Esophagus squamous epithelium (tissue), 4 donors: ENCODE data around the gene PTPRC.

Experiments used
- CTCF ChIP-seq, 6 experiments: fragments of 450-650 bp in 4 of 6; fragments of 200-600 bp in 2 of 6; sonication (generic) in 2 of 6; IDR thresholded peaks; one replicate each; pipeline ENCODE4 v1.5.1; 2016 to 2019; ENCODE audit warnings: antibody characterized with exemption in 6 of 6, mild to moderate bottlenecking in 4 of 6, moderate library complexity in 4 of 6
- POLR2A ChIP-seq, 4 donors: fragments of 450-650 bp; IDR thresholded peaks; one replicate each; pipeline ENCODE4 v1.6.1; 2017; ENCODE audit warnings: antibody characterized with exemption in 4 of 4, mild to moderate bottlenecking in 4 of 4, moderate library complexity in 3 of 4

GRCh38 chr1:198633675-198634121 is 5.1 kb upstream of the PTPRC start:
- TF ChIP-seq CTCF (IDR thresholded peaks at IDR 0.05) (no peak), POLR2A (IDR thresholded peaks at IDR 0.05) (no peak)
